T1000 (cell line): ENCODE data around the gene POLR1C.
"Not testable (repeated sequence)": the region's sequence is repeated elsewhere in the genome, so short reads cannot be mapped to it uniquely, and the experiment has no call there.

ENCODE experiments used
- DNase-seq: peaks from one replicate; lab custom pipeline; 2025; ENCODE audit warnings: mixed read lengths; lab: John Stamatoyannopoulos, UW

Gene POLR1C

GRCh38 chr6:43509984-43510826 lies 6.7 kb upstream of the POLR1C start, which contains the start of gene LRRC73:
Gene LRRC73, minus strand, starts transcription at chr6:43510346. Its CDS starts 561 bp downstream, at chr6:43509785.
- DNase-seq: peak; percentile 92

GRCh38 chr6:43510827-43511163 lies 6.1 kb upstream of the POLR1C start:
- DNase-seq: no peak

DNA sequence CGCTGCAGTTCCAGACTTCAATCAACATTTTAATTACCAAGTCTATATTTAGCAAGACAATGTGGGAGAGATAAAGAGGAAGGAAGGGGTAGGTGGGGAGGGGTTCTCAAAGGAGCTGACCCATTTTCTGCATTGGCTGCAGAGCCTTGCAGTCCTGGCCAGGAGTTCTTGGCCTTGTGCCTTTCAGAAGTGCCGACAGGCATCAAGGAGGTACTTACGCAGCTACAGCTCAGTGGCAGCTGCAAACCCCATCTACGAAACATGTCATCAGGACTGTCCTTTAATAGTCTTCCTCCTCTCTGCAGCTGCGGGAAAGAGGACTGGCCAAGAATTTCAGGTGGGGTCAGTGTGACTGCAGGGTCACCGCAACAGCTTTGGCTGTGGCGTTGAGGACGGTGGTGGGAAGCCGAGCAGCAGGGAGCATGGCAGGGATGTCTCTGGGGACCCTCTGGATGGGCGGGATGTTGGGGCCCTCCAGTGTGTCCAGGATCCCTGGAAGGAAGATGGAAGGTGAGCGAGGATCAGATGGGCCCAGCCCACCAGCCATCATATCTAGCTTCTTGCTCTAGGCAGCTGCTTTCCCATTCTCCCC lies 5.0 kb upstream of the POLR1C start:
- no peak for DNase-seq

DNA sequence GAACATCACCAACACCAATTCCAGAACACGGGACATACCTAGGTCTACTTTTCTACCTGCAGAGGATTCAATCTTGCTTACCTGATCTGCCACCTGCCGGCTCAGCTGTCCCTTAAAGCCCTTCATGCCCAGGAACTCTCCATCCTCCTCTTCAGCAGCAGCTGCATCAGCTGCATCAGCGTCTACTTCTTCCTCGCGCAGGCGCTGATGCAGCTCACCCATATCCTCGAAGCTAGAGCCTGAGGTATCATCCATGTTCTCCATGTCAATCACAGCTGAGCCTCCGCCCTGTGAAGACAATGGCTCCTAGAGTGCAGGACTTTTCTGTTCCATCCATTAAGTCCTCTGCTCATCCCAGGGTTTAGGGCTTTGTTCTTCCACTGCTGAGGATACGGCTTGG lies 1.1 kb upstream of the POLR1C start:
- no peak for DNase-seq

GRCh38 chr6:43516367-43516696 lies 557 bp upstream of the POLR1C start:
- DNase-seq: no peak

DNA sequence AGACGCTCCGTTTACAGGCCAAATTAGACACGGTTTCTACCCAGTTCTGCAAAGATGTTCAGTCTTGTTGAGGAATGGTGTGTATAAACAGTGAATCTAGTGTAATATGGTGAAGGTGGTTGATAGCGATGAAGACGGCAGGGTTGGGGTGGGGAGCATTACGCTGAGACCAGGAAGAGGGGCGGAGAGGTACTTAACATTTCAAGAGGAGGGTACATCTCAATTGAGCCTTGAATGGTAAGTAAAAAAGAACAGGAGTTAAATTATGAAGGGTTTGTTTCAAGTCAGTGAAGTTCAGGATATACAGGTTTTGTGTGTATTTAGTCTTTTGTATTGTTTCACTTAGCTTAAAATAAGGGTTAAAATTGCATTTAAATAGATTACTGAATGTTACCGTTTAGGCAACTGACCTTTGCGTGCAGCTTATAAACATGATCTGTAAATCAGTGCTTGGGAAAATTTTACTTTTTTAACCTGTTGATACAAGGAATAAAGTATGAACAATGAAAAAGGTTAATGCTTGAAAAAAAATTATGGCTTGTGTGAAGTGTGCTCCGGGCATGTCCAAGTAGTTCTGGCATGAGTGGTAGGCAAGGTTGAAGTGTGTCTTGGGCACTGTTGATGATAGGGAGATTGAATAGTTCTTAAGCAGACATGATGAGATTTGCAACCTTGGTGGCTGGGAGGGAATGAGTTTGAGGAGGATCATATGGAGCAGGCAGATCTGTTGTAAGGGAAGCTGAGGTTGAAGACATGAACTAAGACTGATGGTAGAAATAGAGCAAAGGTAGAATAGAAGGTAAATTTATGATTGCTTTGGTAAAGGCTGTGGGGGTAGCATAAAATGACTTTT lies 842 bp downstream of the POLR1C start:
- no peak for DNase-seq

- no peak for DNase-seq
These were observed 3.2 kb downstream of the POLR1C start for GRCh38 chr6:43520097-43520496.

DNA sequence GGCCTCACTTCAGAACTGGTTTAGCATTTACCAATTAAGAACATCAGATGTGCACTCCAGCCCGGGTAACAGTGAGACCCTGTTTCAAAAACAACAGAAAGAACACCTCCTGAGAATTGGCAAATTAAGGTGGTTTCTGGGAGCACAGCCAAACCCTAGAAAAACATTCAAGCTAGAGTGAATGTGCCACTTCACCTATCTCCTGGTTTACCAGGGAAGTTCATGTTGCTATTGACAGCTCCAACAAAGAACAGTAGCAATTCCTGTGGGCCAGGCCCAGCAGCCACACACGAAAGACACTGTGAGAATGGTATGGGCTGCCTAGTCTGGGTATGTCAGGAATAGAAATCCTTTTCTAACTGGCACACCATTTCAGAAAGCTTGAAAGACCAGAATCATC lies 4.9 kb downstream of the POLR1C start:
- no peak for DNase-seq

- no peak for DNase-seq
These were observed 5.8 kb downstream of the POLR1C start for GRCh38 chr6:43522547-43523261.

DNA sequence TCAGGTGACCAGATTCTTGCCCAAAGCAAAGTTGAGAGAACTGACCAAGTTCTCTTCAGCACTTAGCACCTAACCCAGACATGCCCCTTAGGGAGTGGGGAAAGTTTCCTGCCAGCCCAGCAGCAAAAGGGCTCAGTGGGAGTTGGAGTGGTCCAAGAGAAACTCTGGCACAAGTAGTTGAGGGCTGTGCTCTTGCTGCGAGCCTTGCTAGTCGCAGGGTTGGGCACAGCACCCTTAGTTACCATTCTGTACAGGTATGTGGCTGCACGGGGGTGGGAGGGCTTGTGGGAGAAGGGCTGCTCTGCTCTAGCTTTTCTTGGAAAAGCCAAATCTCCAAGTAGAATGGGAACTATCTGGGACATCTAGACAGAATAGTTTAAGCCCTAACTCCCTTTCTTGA lies 6.4 kb downstream of the POLR1C start:
- DNase-seq: no peak

DNA sequence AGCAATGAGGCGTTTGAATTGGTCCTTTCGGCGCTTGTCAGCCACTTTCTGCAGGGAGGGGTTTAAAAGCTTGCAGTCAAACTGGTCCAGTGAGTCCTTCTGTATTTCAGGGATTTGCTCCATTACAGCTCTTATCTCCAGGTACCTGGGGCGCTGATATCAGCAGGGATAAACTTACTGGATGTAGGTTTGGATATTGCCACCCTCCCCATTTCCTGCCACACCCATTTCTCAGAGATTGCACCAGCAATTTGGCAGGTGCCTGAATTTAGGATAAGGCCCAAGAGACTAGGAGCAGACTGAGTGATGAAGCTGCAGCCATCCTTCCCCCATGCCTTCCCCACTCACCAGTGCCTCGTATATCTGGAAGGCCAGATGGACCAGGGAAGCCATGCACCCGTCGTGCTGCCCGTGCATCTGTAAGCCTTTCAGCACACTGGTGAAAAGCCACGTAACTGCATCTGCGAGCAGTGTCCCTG lies 7.6 kb downstream of the POLR1C start:
- no peak for DNase-seq

DNA sequence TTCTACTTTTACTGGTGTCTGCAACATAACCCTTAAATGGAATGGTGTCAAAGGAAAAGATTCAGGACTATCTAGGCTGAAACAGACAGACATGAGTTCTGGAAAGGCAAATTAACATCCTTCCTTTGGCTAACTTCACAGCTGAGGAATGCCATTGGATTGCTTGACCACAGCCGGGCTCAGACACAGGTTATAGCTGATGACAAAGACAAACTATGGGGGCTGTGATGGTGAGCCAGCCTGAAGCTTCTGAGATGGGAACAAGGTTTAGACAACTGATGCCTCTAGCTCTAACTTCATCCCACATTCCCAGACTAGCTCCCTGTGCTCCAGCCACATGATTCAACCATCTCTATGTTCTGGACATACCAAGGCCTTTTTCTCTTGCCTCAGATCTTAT lies 15.3 kb downstream of the POLR1C start:
- DNase-seq: no peak

DNA sequence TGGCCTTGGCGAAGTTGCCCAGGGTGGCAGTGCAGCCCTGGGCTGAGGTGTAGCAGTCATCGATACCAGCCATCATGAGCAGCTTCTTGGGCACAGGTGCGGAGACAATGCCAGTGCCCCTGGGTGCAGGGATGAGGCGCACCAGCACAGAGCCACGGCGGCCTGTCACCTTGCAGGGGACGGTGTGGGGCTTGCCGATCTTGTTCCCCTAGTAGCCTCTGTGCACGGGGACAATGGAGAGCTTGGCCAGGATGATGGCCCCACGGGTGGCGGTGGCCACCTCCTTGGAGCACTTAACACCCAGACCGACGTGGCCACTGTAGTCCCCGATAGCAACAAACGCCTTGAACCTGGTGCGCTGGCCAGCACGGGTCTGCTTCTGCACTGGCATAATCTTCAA lies 22.1 kb downstream of the POLR1C start:
- DNase-seq: not testable (repeated sequence)

- DNase-seq: not testable (repeated sequence)
These were observed 22.5 kb downstream of the POLR1C start for GRCh38 chr6:43539409-43539808.

- DNase-seq: no peak
These were observed 23.6 kb downstream of the POLR1C start for GRCh38 chr6:43540507-43540906.

DNA sequence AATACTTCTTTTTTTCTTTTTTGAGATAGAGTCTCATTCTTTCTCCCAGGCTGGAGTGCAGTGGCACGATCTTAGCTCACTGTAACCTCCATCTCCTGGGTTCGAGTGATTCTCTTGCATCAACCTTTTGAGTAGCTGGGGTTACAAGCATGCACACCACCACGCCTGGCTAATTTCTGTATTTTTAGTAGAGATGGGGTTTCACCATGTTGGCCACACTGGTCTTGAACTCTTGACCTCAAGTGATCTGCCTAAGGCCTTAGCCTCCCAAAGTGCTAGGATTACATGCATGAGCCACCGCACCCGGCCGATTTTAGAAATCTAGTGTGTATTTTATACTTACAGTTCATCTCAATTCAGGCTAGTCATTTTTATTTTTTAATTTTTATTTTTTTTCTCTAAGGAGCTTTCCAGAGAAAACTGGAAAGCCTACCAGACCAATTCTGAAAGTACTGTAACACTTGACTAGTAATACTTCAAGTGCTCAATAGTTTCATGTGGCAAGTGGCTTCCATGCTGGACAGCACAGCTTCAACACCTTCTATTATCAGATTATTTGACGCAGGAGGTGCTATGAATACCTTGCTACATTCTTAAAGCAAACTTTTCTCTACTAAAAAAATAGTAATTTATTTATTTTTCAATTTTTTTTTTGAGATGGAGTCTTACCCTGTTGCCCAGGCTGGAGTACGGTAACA lies 25.0 kb downstream of the POLR1C start:
- DNase-seq: no peak

DNA sequence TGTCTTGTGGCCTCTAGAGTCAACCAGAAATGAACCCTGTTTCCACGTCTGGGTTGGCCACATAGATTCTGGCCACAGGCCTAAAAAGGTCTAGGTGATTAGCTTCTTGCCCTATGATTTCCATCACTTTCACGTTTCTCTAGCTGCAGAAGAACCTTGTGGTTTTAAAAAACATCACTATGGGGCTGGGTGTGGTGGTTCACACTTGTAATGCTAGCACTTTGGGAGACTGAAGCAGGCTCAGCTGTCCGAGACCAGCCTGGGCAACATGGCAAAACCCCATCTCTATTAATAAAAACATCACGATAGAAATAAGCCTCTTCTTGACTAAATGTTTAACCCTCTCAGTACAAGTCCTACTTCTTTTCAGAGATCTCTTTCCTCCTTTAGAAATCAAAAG lies 27.6 kb downstream of the POLR1C start:
- no peak for DNase-seq

DNA sequence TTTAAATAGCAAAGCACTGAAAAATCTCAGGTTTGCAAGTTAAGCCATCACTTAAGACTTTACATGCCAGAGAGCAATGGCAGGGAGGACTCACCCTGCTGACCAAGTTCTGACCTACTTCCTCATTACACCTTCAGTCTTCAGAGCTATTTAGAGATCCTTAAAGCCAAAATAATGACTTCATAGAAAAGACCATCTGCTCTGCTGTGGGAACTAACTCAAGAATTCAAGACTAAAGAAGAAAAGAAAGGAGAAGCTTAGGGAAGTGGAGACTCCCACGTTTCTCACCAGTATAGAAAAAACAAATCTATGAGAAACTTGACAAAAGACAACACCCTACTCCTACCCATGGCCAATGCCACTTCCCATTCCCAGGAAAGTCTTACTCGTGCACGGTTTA lies 30.3 kb downstream of the POLR1C start:
- DNase-seq: no peak

DNA sequence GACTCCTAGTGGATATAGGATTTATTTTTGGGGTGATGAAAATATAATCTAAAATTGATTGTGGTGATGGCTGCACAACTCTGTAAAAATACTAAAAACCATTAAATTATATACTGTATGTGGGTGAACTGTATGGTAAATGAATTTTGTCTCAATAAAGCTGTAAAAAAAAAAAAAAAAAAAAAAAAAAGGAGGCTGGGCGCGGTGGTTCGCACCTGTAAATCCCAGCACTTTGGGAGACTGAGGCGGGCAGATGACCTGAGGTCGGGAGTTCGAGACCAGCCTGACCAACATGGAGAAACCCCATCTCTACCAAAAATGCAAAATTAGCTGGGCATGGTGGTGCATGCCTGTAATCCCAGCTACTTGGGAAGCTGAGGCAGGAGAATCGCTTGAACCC lies 40.7 kb downstream of the POLR1C start:
- not testable (repeated sequence) for DNase-seq

GRCh38 chr6:43559328-43559727 lies 42.4 kb downstream of the POLR1C start:
- DNase-seq: no peak

GRCh38 chr6:43570876-43571441 lies 54.1 kb downstream of the POLR1C start:
- no peak for DNase-seq
